ENCODE data around the gene SLCO2A1. TPM values are rescaled to one million over a fixed set of nuclear protein-coding genes. Genes with fewer than 3 reads are reported as not detected.

SLCO2A1 gene
- total RNA-seq, 1 donor, result 0.36 TPM

DNA sequence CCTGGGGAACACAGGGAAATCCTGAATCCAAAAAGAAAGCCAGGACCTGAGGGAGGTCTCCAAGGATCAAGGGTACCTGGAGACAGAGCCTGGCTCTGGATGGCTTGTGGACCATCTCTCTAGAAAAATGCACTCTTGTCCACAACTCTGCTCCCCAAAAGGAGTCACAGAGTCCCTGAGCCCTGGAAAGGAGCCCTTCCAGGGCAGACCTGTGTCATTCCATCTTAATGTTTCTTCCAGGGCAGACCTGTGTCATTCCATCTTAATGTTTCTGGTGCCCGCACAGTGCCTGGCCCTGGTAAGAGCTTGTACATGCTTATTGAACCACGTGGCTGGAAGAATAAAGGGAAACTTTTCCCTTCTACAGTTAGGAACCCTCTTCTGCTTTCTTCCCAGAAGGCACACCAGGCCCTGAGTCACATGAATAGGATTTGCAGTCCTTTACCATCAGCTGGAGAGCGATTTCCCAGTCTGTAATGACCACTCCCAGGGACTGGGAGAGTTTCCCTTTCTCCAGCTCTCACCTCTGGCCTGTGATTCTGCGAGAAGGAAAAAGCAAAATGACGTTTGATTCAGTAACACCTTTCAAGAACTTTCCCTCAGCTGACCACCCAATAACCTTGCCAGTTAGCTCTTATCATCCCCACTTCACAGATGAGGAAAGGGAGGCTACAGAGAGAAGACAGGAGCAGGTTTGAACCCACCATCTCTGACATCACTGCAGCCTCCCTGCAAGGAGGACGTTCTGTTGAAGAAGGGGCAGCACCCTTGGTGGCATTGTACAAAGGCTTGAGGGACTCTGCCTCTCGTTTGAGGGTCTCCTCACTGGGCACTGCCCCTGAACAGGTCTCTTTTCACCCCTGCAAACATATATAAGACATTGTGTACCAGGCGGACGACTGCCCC is 35.8 kb upstream of the SLCO2A1 start:
- no peak for TF ChIP-seq CTCF (IDR thresholded peaks at IDR 0.05; ENCODE audit: extremely low read depth, low read depth, low read length)
- Histone ChIP-seq H3K27ac (ENCODE audit: low read depth, low read length) (no peak overlapping the region), H4K20me1 (ENCODE audit: insufficient read depth, low read length) (no peaks in the 10 kb centered on the region), H3K79me2 (ENCODE audit: insufficient read depth, low read length) (no peaks in the 10 kb centered on the region), H3K27me3 (ENCODE audit: insufficient read depth, low read length) (no peaks in the 10 kb centered on the region), H2AFZ (ENCODE audit: low read length) (no peak overlapping the region), H3K4me1 (ENCODE audit: insufficient read depth, low read length) (peaks cover 8% of the 10 kb centered on the region), H3K4me3 (ENCODE audit: insufficient read depth, low read length) (no peak overlapping the region), H3K4me2 (ENCODE audit: insufficient read depth, low read length) (no peak overlapping the region), H3K36me3 (ENCODE audit: insufficient read depth, low read length) (no peaks in the 10 kb centered on the region), H3K9me3 (ENCODE audit: low read depth, low read length) (no peaks in the 10 kb centered on the region)
- DNase-seq (ENCODE audit: insufficient read length, low spot score, missing footprints), result peak; percentile 78

GRCh38 chr3:134064081-134064480 is 34.4 kb upstream of the SLCO2A1 start:
- H3K27ac ChIP-seq (ENCODE audit: low read depth, low read length), result no peak overlapping the region
- H3K4me2 ChIP-seq (ENCODE audit: insufficient read depth, low read length), result no peak overlapping the region
- no peaks in the 10 kb centered on the region for H3K79me2 ChIP-seq (ENCODE audit: insufficient read depth, low read length)
- no peak overlapping the region for H2AFZ ChIP-seq (ENCODE audit: low read length)
- no peaks in the 10 kb centered on the region for H3K9me3 ChIP-seq (ENCODE audit: low read depth, low read length)
- no peaks in the 10 kb centered on the region for H3K36me3 ChIP-seq (ENCODE audit: insufficient read depth, low read length)
- DNase-seq (ENCODE audit: insufficient read length, low spot score, missing footprints), result no peak
- no peaks in the 10 kb centered on the region for H4K20me1 ChIP-seq (ENCODE audit: insufficient read depth, low read length)
- no peak for TF ChIP-seq CTCF (IDR thresholded peaks at IDR 0.05; ENCODE audit: extremely low read depth, low read depth, low read length)
- no peak overlapping the region for H3K4me3 ChIP-seq (ENCODE audit: insufficient read depth, low read length)
- peaks cover 20% of the 10 kb centered on the region for H3K4me1 ChIP-seq (ENCODE audit: insufficient read depth, low read length)
- H3K27me3 ChIP-seq (ENCODE audit: insufficient read depth, low read length), result no peaks in the 10 kb centered on the region

GRCh38 chr3:134061401-134061800 is 31.7 kb upstream of the SLCO2A1 start:
- TF ChIP-seq CTCF (IDR thresholded peaks at IDR 0.05; ENCODE audit: extremely low read depth, low read depth, low read length), result no peak
- Histone ChIP-seq H3K4me2 (ENCODE audit: insufficient read depth, low read length) (no peak overlapping the region), H3K27me3 (ENCODE audit: insufficient read depth, low read length) (no peaks in the 10 kb centered on the region), H4K20me1 (ENCODE audit: insufficient read depth, low read length) (no peaks in the 10 kb centered on the region), H3K4me1 (ENCODE audit: insufficient read depth, low read length) (peaks cover 20% of the 10 kb centered on the region), H3K79me2 (ENCODE audit: insufficient read depth, low read length) (no peaks in the 10 kb centered on the region), H3K9me3 (ENCODE audit: low read depth, low read length) (no peaks in the 10 kb centered on the region), H3K36me3 (ENCODE audit: insufficient read depth, low read length) (no peaks in the 10 kb centered on the region), H3K27ac (ENCODE audit: low read depth, low read length) (no peak overlapping the region), H2AFZ (ENCODE audit: low read length) (no peak overlapping the region), H3K4me3 (ENCODE audit: insufficient read depth, low read length) (no peak overlapping the region)
- DNase-seq (ENCODE audit: insufficient read length, low spot score, missing footprints), result no peak

DNA sequence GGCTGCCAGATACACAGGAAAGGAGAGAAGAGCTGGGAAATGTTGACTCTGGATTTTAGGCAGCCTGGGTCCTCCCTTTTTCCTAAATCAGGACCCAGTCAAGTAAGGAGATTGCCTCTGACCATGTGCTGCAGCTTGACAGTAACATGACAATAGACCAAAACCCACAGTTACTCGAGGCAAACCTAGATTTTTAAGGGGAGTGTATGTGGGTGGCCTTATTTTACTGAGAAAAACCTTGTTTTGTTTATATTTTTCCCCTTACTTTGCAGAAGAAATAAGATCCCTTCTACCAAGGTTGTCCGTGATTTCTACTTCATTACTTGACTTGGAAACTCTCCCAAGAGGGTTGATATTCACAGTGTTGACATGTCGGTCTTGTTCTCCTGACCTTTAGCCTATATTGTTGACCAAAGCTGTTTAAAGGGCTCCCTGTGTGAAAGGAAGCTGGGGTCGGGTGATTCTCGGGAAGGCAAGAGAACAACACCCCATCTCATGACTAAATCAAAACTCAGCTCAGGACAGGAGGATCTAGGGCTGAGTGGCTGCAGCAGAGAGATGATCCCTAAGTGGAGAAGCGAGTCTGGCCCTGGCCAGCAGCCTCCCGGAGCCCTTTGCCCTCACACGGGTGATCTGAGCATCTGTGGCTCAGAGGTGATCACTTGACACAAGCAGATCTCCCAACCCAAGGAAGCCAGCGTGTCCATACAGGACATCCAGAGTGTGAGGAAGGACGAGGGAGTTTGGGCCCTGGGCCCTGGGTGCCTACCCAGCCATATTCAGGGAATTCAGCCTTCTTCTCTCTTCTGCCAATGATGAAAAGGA is 31.0 kb upstream of the SLCO2A1 start:
- Histone ChIP-seq H3K36me3 (ENCODE audit: insufficient read depth, low read length) (no peaks in the 10 kb centered on the region), H3K4me2 (ENCODE audit: insufficient read depth, low read length) (peak overlapping the region; percentile 38), H3K9me3 (ENCODE audit: low read depth, low read length) (no peaks in the 10 kb centered on the region), H4K20me1 (ENCODE audit: insufficient read depth, low read length) (no peaks in the 10 kb centered on the region), H3K4me3 (ENCODE audit: insufficient read depth, low read length) (no peak overlapping the region), H3K4me1 (ENCODE audit: insufficient read depth, low read length) (peaks cover 26% of the 10 kb centered on the region), H3K27ac (ENCODE audit: low read depth, low read length) (no peak overlapping the region), H3K79me2 (ENCODE audit: insufficient read depth, low read length) (no peaks in the 10 kb centered on the region), H3K27me3 (ENCODE audit: insufficient read depth, low read length) (no peaks in the 10 kb centered on the region), H2AFZ (ENCODE audit: low read length) (peak overlapping the region; percentile 12)
- no peak for TF ChIP-seq CTCF (IDR thresholded peaks at IDR 0.05; ENCODE audit: extremely low read depth, low read depth, low read length)
- peak; percentile 77 for DNase-seq (ENCODE audit: insufficient read length, low spot score, missing footprints)

Data from osteoblast (primary cell).